NCI-H2196 (cell line): ENCODE data around the gene ITPR2.
"Not testable (repeated sequence)": the region's sequence is repeated elsewhere in the genome, so short reads cannot be mapped to it uniquely, and the experiment has no call there.

Experiments used
- DNase-seq: peaks from one replicate; lab custom pipeline; 2025; ENCODE audit not compliant: unreplicated experiment; lab: John Stamatoyannopoulos, UW

ITPR2 gene

GRCh38 chr12:26636710-26637328 lies 196.2 kb downstream of the ITPR2 start:
- DNase-seq: no peak

GRCh38 chr12:26633591-26634210 lies 199.3 kb downstream of the ITPR2 start:
- DNase-seq: no peak

DNA sequence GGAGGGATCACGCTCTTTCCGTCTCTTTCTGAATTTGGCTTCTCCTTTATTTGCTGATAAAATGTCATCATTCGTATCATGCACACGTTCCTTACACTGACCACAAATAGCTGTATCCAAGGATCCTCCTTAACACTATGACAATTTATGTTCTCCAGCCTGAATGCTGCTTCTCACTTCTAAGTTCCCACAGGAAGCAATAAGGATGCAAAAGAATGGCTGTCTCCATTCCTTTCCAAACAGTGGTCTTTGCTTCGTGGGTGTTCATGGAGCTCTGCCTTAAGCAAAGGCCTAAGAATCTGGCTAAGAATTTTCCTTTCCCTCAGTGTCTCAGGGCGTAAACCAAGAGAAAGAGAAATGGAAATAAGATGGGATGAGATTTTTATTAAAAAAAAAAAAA lies 200.2 kb downstream of the ITPR2 start:
- DNase-seq: no peak

GRCh38 chr12:26631846-26632245 lies 201.1 kb downstream of the ITPR2 start:
- DNase-seq: no peak

GRCh38 chr12:26630546-26631027 lies 202.4 kb downstream of the ITPR2 start:
- DNase-seq: no peak

GRCh38 chr12:26629864-26630263 lies 203.1 kb downstream of the ITPR2 start:
- no peak for DNase-seq

GRCh38 chr12:26628234-26628633 lies 204.8 kb downstream of the ITPR2 start:
- no peak for DNase-seq

GRCh38 chr12:26627335-26627734 lies 205.7 kb downstream of the ITPR2 start:
- no peak for DNase-seq

DNA sequence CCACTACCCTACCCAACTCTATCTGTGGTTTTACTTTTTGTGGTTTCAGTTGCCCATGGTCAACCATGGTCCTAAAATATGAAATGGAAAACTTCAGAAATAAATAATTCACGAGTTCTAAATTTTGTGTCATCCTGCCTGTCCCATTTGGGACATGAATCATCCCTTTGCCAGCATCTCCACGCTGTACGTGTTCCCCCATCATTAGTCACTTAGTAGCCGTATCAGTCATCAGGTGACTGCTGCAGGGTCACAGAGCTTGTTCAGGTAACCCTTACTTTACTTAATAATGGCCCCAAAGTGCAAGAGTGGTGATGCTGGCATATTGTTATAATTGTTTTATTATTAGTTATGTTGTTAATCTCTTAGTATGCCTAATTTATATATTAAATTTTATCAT lies 209.9 kb downstream of the ITPR2 start:
- DNase-seq: no peak

GRCh38 chr12:26622601-26623000 lies 210.4 kb downstream of the ITPR2 start:
- DNase-seq: no peak

- no peak for DNase-seq
These were observed 211.1 kb downstream of the ITPR2 start for GRCh38 chr12:26621932-26622331.

- no peak for DNase-seq
These were observed 212.1 kb downstream of the ITPR2 start for GRCh38 chr12:26620907-26621306.

GRCh38 chr12:26617513-26617912 lies 215.5 kb downstream of the ITPR2 start:
- no peak for DNase-seq

DNA sequence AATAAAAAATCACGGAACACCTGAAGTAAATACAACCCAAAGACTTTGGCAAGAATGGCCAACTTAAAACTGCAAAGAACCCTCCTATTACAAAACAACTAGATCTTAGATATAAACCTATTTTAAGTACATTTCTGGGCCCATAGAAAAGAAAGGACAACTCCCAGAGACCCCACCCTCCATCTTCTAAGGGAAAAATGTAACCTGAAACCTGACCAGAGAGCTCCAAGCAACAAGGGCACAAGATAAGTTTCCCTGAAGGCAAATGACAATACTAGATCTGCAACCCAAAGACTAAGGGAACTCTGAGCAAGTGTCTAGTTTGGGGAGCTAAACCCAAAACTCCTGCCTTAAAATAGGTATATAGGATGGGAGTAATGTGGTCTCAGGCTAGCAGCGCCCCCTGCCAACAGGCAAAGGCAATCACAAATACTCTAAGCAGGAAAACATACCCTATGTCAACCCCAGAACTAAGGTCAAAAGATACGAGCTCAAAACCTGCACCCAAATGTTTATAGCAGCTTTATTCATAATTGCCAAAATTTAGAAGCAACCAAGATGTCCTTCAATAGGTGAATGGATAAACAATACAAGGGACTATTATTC lies 218.9 kb downstream of the ITPR2 start:
- no peak for DNase-seq

DNA sequence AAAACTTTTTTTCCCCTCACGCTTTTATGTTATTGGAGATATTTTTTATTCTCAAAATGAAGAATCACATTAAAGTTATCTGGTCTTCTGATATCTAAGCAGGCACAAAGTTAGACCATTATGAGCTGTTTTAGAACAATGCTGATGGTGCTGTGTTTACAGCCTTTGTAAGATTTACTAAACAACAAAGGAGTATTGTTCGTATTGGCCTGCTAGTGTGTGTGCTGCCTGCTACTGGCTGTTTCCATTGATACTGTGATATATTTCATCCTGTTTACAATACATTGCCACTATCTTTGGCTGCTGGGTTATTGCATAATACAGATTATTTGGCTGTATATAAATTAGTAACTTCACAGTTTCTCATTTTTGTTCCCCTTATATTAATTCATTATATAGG lies 220.8 kb downstream of the ITPR2 start:
- no peak for DNase-seq

DNA sequence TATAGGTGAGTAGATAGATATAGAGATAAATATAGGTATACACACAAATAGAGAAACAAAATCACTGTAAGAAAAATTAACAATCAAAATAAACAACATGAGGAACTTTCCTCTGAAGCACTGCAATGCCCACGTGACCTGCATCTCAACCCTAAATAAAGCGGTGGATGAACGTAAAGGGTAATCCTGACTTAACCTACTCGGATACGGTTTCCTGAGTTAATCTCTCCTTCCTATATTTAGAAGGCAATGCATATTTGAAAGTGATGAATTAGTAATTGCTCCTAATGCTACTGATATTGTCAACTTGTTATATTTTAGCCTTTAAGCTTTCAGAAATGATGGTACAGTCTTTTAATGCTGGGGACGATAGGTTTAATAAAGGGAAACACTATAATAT lies 221.4 kb downstream of the ITPR2 start:
- DNase-seq: no peak

DNA sequence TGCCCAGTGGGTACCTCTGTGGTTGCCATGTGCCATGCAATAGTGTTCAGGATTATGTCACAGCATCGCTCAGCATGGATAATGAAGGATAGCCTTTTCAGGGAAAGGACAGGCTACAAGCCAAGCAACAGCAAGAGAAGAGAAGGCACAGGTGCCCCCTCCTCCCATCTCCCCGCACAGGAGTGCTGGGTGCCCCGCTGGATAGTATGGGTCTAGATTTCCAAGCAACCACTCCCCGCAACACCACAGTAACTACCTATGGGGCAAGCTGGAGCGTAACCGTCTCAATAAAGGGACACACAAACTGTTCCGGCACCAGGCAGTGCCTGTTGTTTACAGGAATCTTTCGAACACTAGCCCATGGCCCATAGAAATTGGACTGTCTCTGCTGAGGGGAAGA lies 222.2 kb downstream of the ITPR2 start:
- no peak for DNase-seq

DNA sequence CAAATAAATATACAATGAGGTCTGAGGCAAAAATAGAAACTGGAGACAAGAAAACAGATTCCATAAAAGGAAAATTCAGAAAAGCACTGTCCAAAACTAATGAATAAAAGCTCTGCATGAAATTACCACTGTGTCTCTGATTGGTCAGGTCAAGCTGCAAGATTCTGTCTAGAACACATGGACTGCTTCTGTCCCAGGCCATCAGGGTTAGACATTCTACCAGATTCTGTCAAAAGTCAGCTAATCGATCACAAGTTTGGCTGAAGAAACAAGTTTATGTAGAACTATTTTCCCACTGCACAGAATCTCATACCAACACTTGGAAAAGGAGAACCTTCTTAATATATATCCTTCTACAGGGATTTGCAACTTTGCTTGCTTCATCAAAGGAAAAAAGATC lies 223.0 kb downstream of the ITPR2 start:
- no peak for DNase-seq

- DNase-seq: no peak
These were observed 224.3 kb downstream of the ITPR2 start for GRCh38 chr12:26608706-26609105.

DNA sequence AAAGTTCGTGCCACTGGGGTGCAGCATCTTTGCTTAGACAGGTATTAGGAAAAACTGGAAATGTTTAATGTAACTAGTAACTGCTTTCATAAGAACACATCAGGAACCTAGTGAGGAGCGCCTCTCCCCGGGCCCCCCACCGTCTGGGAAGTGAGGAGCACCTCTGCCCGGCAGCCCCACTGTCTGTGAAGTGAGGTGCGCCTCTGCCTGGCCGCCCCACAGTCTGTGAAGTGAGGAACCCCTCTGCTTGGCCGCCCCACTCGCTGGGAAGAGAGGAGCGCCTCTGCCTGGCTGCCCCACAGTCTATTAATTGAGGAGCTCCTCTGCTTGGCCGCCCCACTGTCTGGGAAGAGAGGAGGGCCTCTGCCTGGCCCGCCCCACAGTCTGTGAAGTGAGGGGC lies 224.7 kb downstream of the ITPR2 start:
- no peak for DNase-seq

- DNase-seq: no peak
These were observed 226.1 kb downstream of the ITPR2 start for GRCh38 chr12:26606911-26607310.

DNA sequence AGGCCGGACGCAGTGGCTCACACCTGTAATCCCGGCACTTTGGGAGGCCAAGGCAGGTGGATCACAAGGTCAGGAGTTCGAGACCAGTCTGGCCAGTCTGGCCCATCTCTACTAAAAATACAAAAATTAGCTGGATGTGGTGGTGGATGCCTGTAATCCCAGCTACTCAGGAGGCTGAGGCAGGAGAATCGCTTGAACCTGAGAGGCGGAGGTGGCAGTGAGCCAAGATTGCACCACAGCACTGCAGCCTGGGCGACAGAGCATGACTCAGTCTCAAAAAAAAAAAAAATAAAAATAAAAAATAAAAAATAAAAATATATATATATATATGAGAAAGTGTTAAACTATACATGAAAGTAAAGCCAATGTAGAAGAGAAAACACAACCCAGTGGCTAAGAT lies 228.2 kb downstream of the ITPR2 start:
- DNase-seq: not testable (repeated sequence)
